ENCODE data around the gene GALNT14. TPM values are rescaled to one million over a fixed set of nuclear protein-coding genes. Genes with fewer than 3 reads are reported as not detected.

The GALNT14 gene
- total RNA-seq, 4 donors from 2014 or later, result 1.00 TPM; not detected in 3

- H3K4me3 ChIP-seq, result no peak overlapping the region
- H3K27me3 ChIP-seq, result no peaks in the 10 kb centered on the region
- no peaks in the 10 kb centered on the region for H3K9me3 ChIP-seq
- H3K36me3 ChIP-seq, result no peaks in the 10 kb centered on the region
- in situ Hi-C loops (cut with MboI; ENCODE audit: low pct_ligation_motif_present in 1 of 4, low pct_unique_long_range_greater_than_20kb in 1 of 4, low sequenced_read_pairs in 3 of 4), result no loop called here
- no peak for TF ChIP-seq CTCF (IDR thresholded peaks at IDR 0.05)
- no peak overlapping the region for H3K27ac ChIP-seq
- intact Hi-C loops (cut with DNase I; ENCODE audit: low total_unique reads), result no loop called here
- DNase-seq, result no peak
- 40 to 64% methylated on average over 1 to 12 of the region's 12 CpGs for WGBS, 2 donors (ENCODE audit: low coverage in 1 of 2)
- H3K4me1 ChIP-seq, result no peaks in the 10 kb centered on the region
Measured at GRCh38 chr2:31069643-31070325, 68.5 kb downstream of the GALNT14 start.

GRCh38 chr2:31067259-31067658, 71.0 kb downstream of the GALNT14 start:
- no peaks in the 10 kb centered on the region for H3K36me3 ChIP-seq
- H3K27me3 ChIP-seq, result no peaks in the 10 kb centered on the region
- 68% methylated on average over 8 of the region's 8 CpGs; no CpG with 5 or more reads in 1 of the 2 donors for WGBS, 2 donors (ENCODE audit: low coverage in 1 of 2)
- no peaks in the 10 kb centered on the region for H3K4me1 ChIP-seq
- no peak for DNase-seq
- H3K9me3 ChIP-seq, result no peaks in the 10 kb centered on the region
- no peak for TF ChIP-seq EP300 (IDR thresholded peaks at IDR 0.05; ENCODE audit: low read depth)
- no peak for TF ChIP-seq POLR2AphosphoS5 (IDR thresholded peaks at IDR 0.05)
- TF ChIP-seq CTCF (IDR thresholded peaks at IDR 0.05), result no peak
- TF ChIP-seq POLR2A (IDR thresholded peaks at IDR 0.05), result no peak
- H3K4me3 ChIP-seq, result no peak overlapping the region
- in situ Hi-C loops (cut with MboI; ENCODE audit: low pct_ligation_motif_present in 1 of 4, low pct_unique_long_range_greater_than_20kb in 1 of 4, low sequenced_read_pairs in 3 of 4) (no loop called here), intact Hi-C loops (cut with DNase I; ENCODE audit: low total_unique reads) (no loop called here)
- H3K27ac ChIP-seq, result no peak overlapping the region

- WGBS, 2 donors (ENCODE audit: low coverage in 1 of 2), result 64% methylated on average over 6 of the region's 6 CpGs; no CpG with 5 or more reads in 1 of the 2 donors
- TF ChIP-seq POLR2A (IDR thresholded peaks at IDR 0.05) (no peak), POLR2AphosphoS5 (IDR thresholded peaks at IDR 0.05) (no peak), EP300 (IDR thresholded peaks at IDR 0.05; ENCODE audit: low read depth) (no peak), CTCF (IDR thresholded peaks at IDR 0.05) (no peak)
- H3K4me1 ChIP-seq, result no peaks in the 10 kb centered on the region
- in situ Hi-C loops (cut with MboI; ENCODE audit: low pct_ligation_motif_present in 1 of 4, low pct_unique_long_range_greater_than_20kb in 1 of 4, low sequenced_read_pairs in 3 of 4) (no loop called here), intact Hi-C loops (cut with DNase I; ENCODE audit: low total_unique reads) (no loop called here)
- no peak for DNase-seq
- no peak overlapping the region for H3K4me3 ChIP-seq
- no peaks in the 10 kb centered on the region for H3K27me3 ChIP-seq
- H3K27ac ChIP-seq, result no peak overlapping the region
- H3K36me3 ChIP-seq, result no peaks in the 10 kb centered on the region
- no peaks in the 10 kb centered on the region for H3K9me3 ChIP-seq
Measured at GRCh38 chr2:31066551-31066950, 71.7 kb downstream of the GALNT14 start.

- DNase-seq, result no peak
- no peaks in the 10 kb centered on the region for H3K4me1 ChIP-seq
- H3K36me3 ChIP-seq, result no peaks in the 10 kb centered on the region
- H3K9me3 ChIP-seq, result no peaks in the 10 kb centered on the region
- in situ Hi-C loops (cut with MboI; ENCODE audit: low pct_ligation_motif_present in 1 of 4, low pct_unique_long_range_greater_than_20kb in 1 of 4, low sequenced_read_pairs in 3 of 4), result no loop called here
- no peak overlapping the region for H3K27ac ChIP-seq
- intact Hi-C loops (cut with DNase I; ENCODE audit: low total_unique reads), result no loop called here
- no peaks in the 10 kb centered on the region for H3K27me3 ChIP-seq
- 81% methylated on average over 8 of the region's 9 CpGs; no CpG with 5 or more reads in 1 of the 2 donors for WGBS, 2 donors (ENCODE audit: low coverage in 1 of 2)
- no peak for TF ChIP-seq POLR2A (IDR thresholded peaks at IDR 0.05)
- no peak for TF ChIP-seq POLR2AphosphoS5 (IDR thresholded peaks at IDR 0.05)
- no peak for TF ChIP-seq CTCF (IDR thresholded peaks at IDR 0.05)
- H3K4me3 ChIP-seq, result no peak overlapping the region
Measured at GRCh38 chr2:31066086-31066485, 72.2 kb downstream of the GALNT14 start.

All from transverse colon (tissue), 4 donors.